Loucy (cell line): ENCODE measurements around the gene ALKAL2.

Experiments
- CTCF ChIP-seq: fragments of 200-600 bp; sonication (generic); conservative IDR thresholded peaks from 2 replicates; pipeline ENCODE4 v1.5.1; 2014; ENCODE audit warnings: mild to moderate bottlenecking, antibody characterized with exemption, low read length
- EZH2phosphoT487 ChIP-seq: fragments of 200-600 bp; IDR thresholded peaks from 2 replicates; pipeline ENCODE4 v1.6.1; 2018; ENCODE audit warnings: antibody characterized with exemption, mild to moderate bottlenecking, moderate library complexity, borderline replicate concordance

GRCh38 chr2:231521-232185, 56.2 kb downstream of the ALKAL2 start:
- TF ChIP-seq CTCF, result no peak
- TF ChIP-seq EZH2phosphoT487, result no peak
